CD14-positive monocyte (primary cell): ENCODE results near the gene GRK5. TPM values are rescaled to one million over a fixed set of nuclear protein-coding genes. Genes with fewer than 3 reads are reported as not detected.

Experiments
- DNase-seq, 3 donors: peaks; one replicate each; pipeline ENCODE4 v3.0.0-alpha.2; 2011 to 2022
- H2AFZ ChIP-seq: 2 replicates; pipeline ENCODE4 v1.6.0; 2012; ENCODE audit warnings: mild to moderate bottlenecking, low read depth, low read length, inconsistent platforms; ENCODE audit not compliant: insufficient read depth, poor library complexity, severe bottlenecking
- H3K27ac ChIP-seq, 2 donors: 1 replicate in 1 of 2; 2 replicates in 1 of 2; pipeline ENCODE4 v1.5.1; 2012 to 2013; ENCODE audit warnings: low read length in 2 of 2, control low read depth in 1 of 2, inconsistent platforms in 1 of 2, low read depth in 1 of 2, mild to moderate bottlenecking in 1 of 2
- H3K27me3 ChIP-seq, 2 donors: one replicate each; pipeline versions ENCODE4 v1.6.0 to v1.6.1; 2011 to 2013; ENCODE audit warnings: low read length in 2 of 2; ENCODE audit not compliant: control insufficient read depth in 2 of 2, insufficient read depth in 2 of 2
- H3K36me3 ChIP-seq, 2 donors: replicated peaks in 1 of 2; 1 replicate in 1 of 2; 2 replicates in 1 of 2; pipeline versions ENCODE4 v1.5.1 to v1.6.1; 2012 to 2013; ENCODE audit warnings: low read length in 2 of 2, control low read depth in 1 of 2, inconsistent platforms in 1 of 2, mild to moderate bottlenecking in 1 of 2; ENCODE audit not compliant: insufficient read depth in 2 of 2, control insufficient read depth in 1 of 2
- H3K4me1 ChIP-seq, 2 donors: 1 replicate in 1 of 2; 2 replicates in 1 of 2; pipeline versions ENCODE4 v1.5.1 to v1.6.1; 2012 to 2013; ENCODE audit warnings: low read length in 2 of 2, control low read depth in 1 of 2, inconsistent platforms in 1 of 2, mild to moderate bottlenecking in 1 of 2, moderate library complexity in 1 of 2; ENCODE audit not compliant: insufficient read depth in 2 of 2, control insufficient read depth in 1 of 2
- H3K4me2 ChIP-seq: replicated peaks from 2 replicates; pipeline ENCODE3; 2012; ENCODE audit warnings: low read length, moderate library complexity, mild to moderate bottlenecking; ENCODE audit not compliant: poor library complexity, severe bottlenecking; ENCODE audit errors: extremely low read depth
- H3K4me3 ChIP-seq, 3 experiments: fragments of 200-600 bp in 1 of 3; sonication (generic) in 1 of 3; replicated peaks in 1 of 3; 1 replicate in 2 of 3; 2 replicates in 1 of 3; pipeline ENCODE4 v1.5.1; 2011 to 2013; ENCODE audit warnings: low read length in 3 of 3, mild to moderate bottlenecking in 3 of 3, control low read depth in 2 of 3, low read depth in 2 of 3, inconsistent platforms in 1 of 3, moderate library complexity in 1 of 3
- H3K79me2 ChIP-seq: 2 replicates; pipeline ENCODE4 v1.6.0; 2012; ENCODE audit warnings: mild to moderate bottlenecking, control low read depth, inconsistent platforms, low read length, moderate library complexity; ENCODE audit not compliant: insufficient read depth
- H3K9ac ChIP-seq: 2 replicates; pipeline ENCODE4 v1.6.0; 2017; ENCODE audit warnings: low read length, mild to moderate bottlenecking; ENCODE audit not compliant: insufficient read depth, poor library complexity, severe bottlenecking
- H3K9me3 ChIP-seq, 2 donors: replicated peaks in 1 of 2; 1 replicate in 1 of 2; 2 replicates in 1 of 2; pipeline versions ENCODE4 v1.5.1 to v1.6.1; 2012 to 2013; ENCODE audit warnings: low read length in 2 of 2, control low read depth in 1 of 2; ENCODE audit not compliant: control insufficient read depth in 1 of 2, insufficient read depth in 1 of 2
- H4K20me1 ChIP-seq: 2 replicates; pipeline ENCODE4 v1.6.0; 2012; ENCODE audit warnings: mild to moderate bottlenecking, low read length, control low read depth, moderate library complexity; ENCODE audit not compliant: insufficient read depth
- H3K27ac Mint-ChIP-seq, 7 donors: one replicate each; pipeline ENCODE4 v1.8.0; 2020; ENCODE audit warnings: mild to moderate bottlenecking in 7 of 7, mixed read lengths in 7 of 7, moderate library complexity in 6 of 7, inconsistent platforms in 2 of 7
- H3K27me3 Mint-ChIP-seq, 3 donors: one replicate each; pipeline ENCODE4 v1.8.0; 2021 to 2022; ENCODE audit warnings: low read depth in 3 of 3, mild to moderate bottlenecking in 3 of 3, mixed read lengths in 3 of 3, moderate library complexity in 3 of 3, inconsistent platforms in 1 of 3
- H3K36me3 Mint-ChIP-seq, 2 donors: one replicate each; pipeline ENCODE4 v1.8.0; 2020; ENCODE audit warnings: mixed read lengths in 2 of 2, inconsistent platforms in 1 of 2, mild to moderate bottlenecking in 1 of 2
- H3K4me1 Mint-ChIP-seq: one replicate; pipeline ENCODE4 v1.8.0; 2020; ENCODE audit warnings: mild to moderate bottlenecking, mixed read lengths
- H3K4me3 Mint-ChIP-seq, 2 donors: one replicate each; pipeline ENCODE4 v1.8.0; 2020; ENCODE audit warnings: mild to moderate bottlenecking in 2 of 2, mixed read lengths in 2 of 2, moderate library complexity in 1 of 2
- H3K9me3 Mint-ChIP-seq, 7 donors: one replicate each; pipeline ENCODE4 v1.8.0; 2020 to 2022; ENCODE audit warnings: mixed read lengths in 7 of 7, mild to moderate bottlenecking in 6 of 7, moderate library complexity in 6 of 7, inconsistent platforms in 2 of 7
- WGBS: methylation state at CpG from one replicate; pipeline ENCODE4 v1.1.5; 2013; ENCODE audit warnings: missing lambda C conversion rate; ENCODE audit not compliant: insufficient coverage; 5-methylcytosine and 5-hydroxymethylcytosine counted together
- intact Hi-C, 2 donors: fragments of 100-400 bp; cut with micrococcal nuclease; formaldehyde crosslinking; loops; one replicate each; pipeline versions ENCODE4 v1.15.0 to v1.15.1; 2023
- polyA plus RNA-seq, 3 donors: library from polyadenylated mRNA; depleted of rRNA in 1 of 3; unstranded in 2 of 3; stranded (reverse) in 1 of 3; fragments of 300-500 nt in 2 of 3; fragments of >200 nt in 1 of 3; fragmentation: Illumina TruSeq in 2 of 3; gene quantifications; 1 replicate in 2 of 3; 2 replicates in 1 of 3; pipeline ENCODE4 v1.2.3, GENCODE V29; 2012 to 2021
- TF ChIP-seq, protein P1 (sequence below): fragments of 200-600 bp; IDR thresholded peaks from one replicate; pipeline ENCODE4 v1.8.0; 2022; ENCODE audit warnings: antibody characterized with exemption, mild to moderate bottlenecking

The GRK5 gene
- polyA plus RNA-seq, 3 donors, result 1.2 to 6.5 (median 2.8) TPM

DNA sequence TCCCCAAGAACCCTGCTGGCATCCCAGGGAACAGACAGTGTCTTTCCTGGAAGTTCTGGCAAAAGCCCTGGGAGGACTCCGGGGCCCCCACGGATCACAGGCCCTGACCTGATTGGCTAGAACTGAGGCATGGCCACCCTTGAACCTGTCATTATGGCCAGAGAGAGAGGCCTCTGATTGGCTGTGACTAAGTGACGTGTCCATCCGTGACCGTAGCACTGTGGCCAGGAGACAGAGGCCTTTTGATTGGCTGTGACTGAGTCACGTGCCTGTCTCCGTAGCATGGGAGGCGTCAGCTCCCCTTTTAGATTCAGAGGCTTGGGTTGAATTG lies 171.3 kb downstream of the GRK5 start:
- Histone ChIP-seq H3K4me2 (no peak overlapping the region), H2AFZ (no peak overlapping the region), H3K4me3 (no peak overlapping the region), H3K36me3 (peaks cover 0 to 8% of the 10 kb centered on the region in 2 donors), H3K27me3 (no peaks in the 10 kb centered on the region), H3K9me3 (no peaks in the 10 kb centered on the region), H4K20me1 (no peaks in the 10 kb centered on the region), H3K27ac (no peak overlapping the region), H3K4me1 (peaks cover 20 to 21% of the 10 kb centered on the region in 2 donors), H3K9ac (no peak overlapping the region), H3K79me2 (no peaks in the 10 kb centered on the region)
- Mint-ChIP-seq H3K9me3 (peaks cover 0 to 2% (median 0%) of the 10 kb centered on the region in 7 donors), H3K4me3 (no peak overlapping the region), H3K36me3 (peaks cover 14 to 28% of the 10 kb centered on the region in 2 donors), H3K27ac (no peak overlapping the region), H3K4me1 (peaks cover 34% of the 10 kb centered on the region), H3K27me3 (peaks cover 0 to 2% (median 2%) of the 10 kb centered on the region in 3 donors)
- DNase-seq, result no peak
- TF ChIP-seq, protein P1, sequence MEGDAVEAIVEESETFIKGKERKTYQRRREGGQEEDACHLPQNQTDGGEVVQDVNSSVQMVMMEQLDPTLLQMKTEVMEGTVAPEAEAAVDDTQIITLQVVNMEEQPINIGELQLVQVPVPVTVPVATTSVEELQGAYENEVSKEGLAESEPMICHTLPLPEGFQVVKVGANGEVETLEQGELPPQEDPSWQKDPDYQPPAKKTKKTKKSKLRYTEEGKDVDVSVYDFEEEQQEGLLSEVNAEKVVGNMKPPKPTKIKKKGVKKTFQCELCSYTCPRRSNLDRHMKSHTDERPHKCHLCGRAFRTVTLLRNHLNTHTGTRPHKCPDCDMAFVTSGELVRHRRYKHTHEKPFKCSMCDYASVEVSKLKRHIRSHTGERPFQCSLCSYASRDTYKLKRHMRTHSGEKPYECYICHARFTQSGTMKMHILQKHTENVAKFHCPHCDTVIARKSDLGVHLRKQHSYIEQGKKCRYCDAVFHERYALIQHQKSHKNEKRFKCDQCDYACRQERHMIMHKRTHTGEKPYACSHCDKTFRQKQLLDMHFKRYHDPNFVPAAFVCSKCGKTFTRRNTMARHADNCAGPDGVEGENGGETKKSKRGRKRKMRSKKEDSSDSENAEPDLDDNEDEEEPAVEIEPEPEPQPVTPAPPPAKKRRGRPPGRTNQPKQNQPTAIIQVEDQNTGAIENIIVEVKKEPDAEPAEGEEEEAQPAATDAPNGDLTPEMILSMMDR, result no peak
- WGBS, result 96% methylated on average over 5 of the region's 8 CpGs
- intact Hi-C loops, result no loop called here

DNA sequence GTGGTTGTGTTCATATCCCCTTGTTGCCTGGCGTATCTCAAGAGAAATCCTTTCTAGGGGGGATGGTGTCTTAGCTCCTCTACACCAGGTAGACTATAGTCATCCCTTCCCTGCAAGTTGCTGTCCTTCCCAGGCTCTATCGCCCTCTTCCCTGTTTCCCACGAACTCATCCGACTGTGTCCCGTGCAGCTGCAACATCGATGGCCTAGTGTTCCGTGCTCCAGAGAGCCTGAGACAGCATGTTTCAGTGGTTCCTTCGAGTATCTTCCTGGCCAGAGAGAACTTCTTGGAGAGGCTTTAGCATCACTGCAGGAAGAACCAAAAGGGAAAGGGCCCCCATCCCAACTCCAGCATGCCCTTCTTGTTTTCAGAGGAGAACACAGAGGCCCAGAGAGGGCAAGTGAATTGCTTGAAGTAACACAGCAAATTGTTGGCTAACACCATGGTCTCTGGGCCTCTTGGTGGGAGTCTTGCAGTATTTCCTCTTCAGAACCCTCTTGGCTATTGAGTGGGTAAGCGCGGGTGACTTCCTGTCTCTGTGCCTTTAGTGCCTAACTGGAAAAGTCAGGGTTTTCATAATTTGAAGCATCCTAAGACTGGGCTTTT lies 172.2 kb downstream of the GRK5 start:
- Mint-ChIP-seq H3K27me3 (peaks cover 0 to 2% (median 2%) of the 10 kb centered on the region in 3 donors), H3K4me1 (peaks cover 33% of the 10 kb centered on the region), H3K36me3 (peaks cover 22 to 33% of the 10 kb centered on the region in 2 donors), H3K27ac (no peak overlapping the region), H3K4me3 (no peak overlapping the region), H3K9me3 (peaks cover 0 to 2% (median 0%) of the 10 kb centered on the region in 7 donors)
- Histone ChIP-seq H3K4me1 (peaks cover 19 to 20% of the 10 kb centered on the region in 2 donors), H3K9ac (no peak overlapping the region), H4K20me1 (no peaks in the 10 kb centered on the region), H3K79me2 (no peaks in the 10 kb centered on the region), H2AFZ (no peak overlapping the region), H3K4me3 (no peak overlapping the region), H3K27me3 (no peaks in the 10 kb centered on the region), H3K4me2 (no peak overlapping the region), H3K27ac (no peak overlapping the region), H3K9me3 (no peaks in the 10 kb centered on the region), H3K36me3 (peaks cover 0 to 8% of the 10 kb centered on the region in 2 donors)
- DNase-seq, result no peak
- TF ChIP-seq, protein P1, result no peak
- intact Hi-C loops, result no loop called here
- WGBS, result 97% methylated on average over 6 of the region's 10 CpGs
